ENCODE data around the gene GLTPD2. TPM values are rescaled to one million over a fixed set of nuclear protein-coding genes. Genes with fewer than 3 reads are reported as not detected.

GLTPD2 gene
- total RNA-seq, 1 experiment from 2014 or later: not detected

DNA sequence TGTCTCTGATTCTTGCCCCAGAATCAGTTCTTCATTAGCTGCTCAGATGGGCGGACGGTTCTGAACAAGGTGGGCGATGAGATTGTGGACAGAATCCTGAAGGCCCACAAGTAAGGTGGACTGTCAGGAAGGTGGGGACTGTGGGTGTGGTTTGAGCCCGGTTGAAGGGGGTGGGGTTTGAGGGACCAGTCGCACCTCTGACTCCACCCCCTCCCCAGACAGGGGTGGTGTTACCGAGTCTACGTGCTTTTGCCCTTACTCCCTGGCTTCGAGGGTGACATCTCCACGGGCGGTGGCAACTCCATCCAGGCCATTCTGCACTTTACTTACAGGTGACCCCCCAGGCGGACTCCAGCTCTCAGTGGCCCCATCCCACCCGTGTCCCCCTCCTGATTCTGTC lies 29.5 kb downstream of the GLTPD2 start:
- no peak overlapping the region for H3K14ac ChIP-seq (ENCODE audit: insufficient read depth, low read length)
- no peak overlapping the region for H2BK20ac ChIP-seq (ENCODE audit: low read depth, low read length, poor library complexity, severe bottlenecking)
- H3T11ph ChIP-seq (ENCODE audit: low read length): no peak overlapping the region
- H3K27ac ChIP-seq (ENCODE audit: insufficient read length, low read depth, low read length): no peak overlapping the region
- H3K27me3 ChIP-seq (ENCODE audit: insufficient read depth, low read length): no peaks in the 10 kb centered on the region
- peak; percentile 62 for DNase-seq
- no peak overlapping the region for H3K56ac ChIP-seq (ENCODE audit: insufficient read length, low read depth, low read length)
- Mint-ChIP-seq H3K4me1 (no peaks in the 10 kb centered on the region), H3K9me3 (peaks cover 2% of the 10 kb centered on the region in 2 experiments; a peak in 4 of 5 replicates), H3K4me3 (no peak overlapping the region; a peak in 1 of 5 replicates), H3K27ac (no peak overlapping the region), H3K27me3 (ENCODE audit: low read depth) (no peaks in the 10 kb centered on the region), H3K36me3 (ENCODE audit: insufficient read depth in 1 of 3, low read depth in 3 of 3) (peaks cover 19 to 56% (median 53%) of the 10 kb centered on the region in 3 experiments)
- H2BK5ac ChIP-seq (ENCODE audit: insufficient read length, low read length): no peak overlapping the region
- H2BK15ac ChIP-seq (ENCODE audit: low read depth, low read length): no peak overlapping the region
- H4K20me1 ChIP-seq (ENCODE audit: control insufficient read depth, insufficient read depth, insufficient read length): no peaks in the 10 kb centered on the region
- no peak overlapping the region for H3K18ac ChIP-seq (ENCODE audit: insufficient read length, low read depth, low read length)
- H3K23ac ChIP-seq (ENCODE audit: insufficient read length, low read depth, low read length): no peak overlapping the region
- no peak overlapping the region for H3K9ac ChIP-seq (ENCODE audit: extremely low read depth, insufficient read length, low read length)
- WGBS (ENCODE audit: extremely low coverage, insufficient read length, low lambda C conversion rate): no CpG with 5 or more reads among the region's 12 CpGs
- H3K79me2 ChIP-seq (ENCODE audit: insufficient read depth, low read length): no peaks in the 10 kb centered on the region
- no peaks in the 10 kb centered on the region for H3K79me1 ChIP-seq (ENCODE audit: insufficient read depth, low read depth, low read length, poor library complexity, severe bottlenecking)
- no peaks in the 10 kb centered on the region for H3K23me2 ChIP-seq (ENCODE audit: insufficient read length, low read depth, low read length, poor library complexity, severe bottlenecking)
- no peak overlapping the region for H2AK5ac ChIP-seq (ENCODE audit: insufficient read length, low read length)
- H3K4me1 ChIP-seq (ENCODE audit: insufficient read depth, low read length): no peaks in the 10 kb centered on the region
- no peak overlapping the region for H3K4me2 ChIP-seq (ENCODE audit: insufficient read depth, insufficient read length, low read length)
- H4K8ac ChIP-seq (replicated peaks; ENCODE audit: insufficient read length, low read depth, low read length): no peak overlapping the region
- no peak overlapping the region for H2BK12ac ChIP-seq (ENCODE audit: insufficient read length, low read depth, low read length)
- H2BK120ac ChIP-seq (ENCODE audit: low read depth, low read length, poor library complexity, severe bottlenecking): no peak overlapping the region
- H3K4ac ChIP-seq (ENCODE audit: low read depth, low read length): no peak overlapping the region
- TF ChIP-seq, protein P1, sequence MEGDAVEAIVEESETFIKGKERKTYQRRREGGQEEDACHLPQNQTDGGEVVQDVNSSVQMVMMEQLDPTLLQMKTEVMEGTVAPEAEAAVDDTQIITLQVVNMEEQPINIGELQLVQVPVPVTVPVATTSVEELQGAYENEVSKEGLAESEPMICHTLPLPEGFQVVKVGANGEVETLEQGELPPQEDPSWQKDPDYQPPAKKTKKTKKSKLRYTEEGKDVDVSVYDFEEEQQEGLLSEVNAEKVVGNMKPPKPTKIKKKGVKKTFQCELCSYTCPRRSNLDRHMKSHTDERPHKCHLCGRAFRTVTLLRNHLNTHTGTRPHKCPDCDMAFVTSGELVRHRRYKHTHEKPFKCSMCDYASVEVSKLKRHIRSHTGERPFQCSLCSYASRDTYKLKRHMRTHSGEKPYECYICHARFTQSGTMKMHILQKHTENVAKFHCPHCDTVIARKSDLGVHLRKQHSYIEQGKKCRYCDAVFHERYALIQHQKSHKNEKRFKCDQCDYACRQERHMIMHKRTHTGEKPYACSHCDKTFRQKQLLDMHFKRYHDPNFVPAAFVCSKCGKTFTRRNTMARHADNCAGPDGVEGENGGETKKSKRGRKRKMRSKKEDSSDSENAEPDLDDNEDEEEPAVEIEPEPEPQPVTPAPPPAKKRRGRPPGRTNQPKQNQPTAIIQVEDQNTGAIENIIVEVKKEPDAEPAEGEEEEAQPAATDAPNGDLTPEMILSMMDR (conservative IDR thresholded peaks at IDR 0.05): no peak
- H3K9me3 ChIP-seq (ENCODE audit: control insufficient read depth, low read depth, low read length): no peaks in the 10 kb centered on the region
- H4K91ac ChIP-seq (ENCODE audit: insufficient read length, low read depth, low read length): no peak overlapping the region
- no peak overlapping the region for H2AFZ ChIP-seq (ENCODE audit: low read length)
- no peak overlapping the region for H4K5ac ChIP-seq (ENCODE audit: insufficient read length, low read depth, low read length)
